BLaER1 treated with 17β-estradiol and CSF1 and Interleukin-3, amounts not matched to agents 10 nM and 100 nM (cell line): Measurements from ENCODE around the gene C2orf74.
"Not testable (repeated sequence)": the region's sequence is repeated elsewhere in the genome, so short reads cannot be mapped to it uniquely, and the experiment has no call there.

Source experiments
- H3K27ac ChIP-seq, 11 experiments: shearing (Covaris generic); formaldehyde crosslinking; 2 replicates each; pipeline ENCODE4 v1.8.1; 2022
- H3K27me3 ChIP-seq, 11 experiments: shearing (Covaris generic); formaldehyde crosslinking; 2 replicates each; pipeline ENCODE4 v1.8.1; 2022
- H3K36me3 ChIP-seq, 11 experiments: shearing (Covaris generic); formaldehyde crosslinking; 2 replicates each; pipeline ENCODE4 v1.8.1; 2022
- H3K4me1 ChIP-seq, 10 experiments: shearing (Covaris generic); formaldehyde crosslinking; 2 replicates each; pipeline ENCODE4 v1.8.1; 2022
- H3K4me2 ChIP-seq, 11 experiments: shearing (Covaris generic); formaldehyde crosslinking; 2 replicates each; pipeline ENCODE4 v1.8.1; 2022
- H3K4me3 ChIP-seq, 10 experiments: shearing (Covaris generic); formaldehyde crosslinking; 2 replicates each; pipeline ENCODE4 v1.8.1; 2022
- H3K9ac ChIP-seq, 11 experiments: shearing (Covaris generic); formaldehyde crosslinking; 2 replicates each; pipeline ENCODE4 v1.8.1; 2022
- H3K9me3 ChIP-seq, 11 experiments: shearing (Covaris generic); formaldehyde crosslinking; replicated peaks in 1 of 11; 2 replicates each; pipeline ENCODE4 v1.8.1; 2022
- H4K20me1 ChIP-seq, 11 experiments: shearing (Covaris generic); formaldehyde crosslinking; 2 replicates each; pipeline ENCODE4 v1.8.1; 2022
- Cebpa-rat ChIP-seq, 11 experiments: shearing (Covaris generic); IDR thresholded peaks; 2 replicates each; pipeline ENCODE4 v1.8.1; 2022

Gene C2orf74

DNA sequence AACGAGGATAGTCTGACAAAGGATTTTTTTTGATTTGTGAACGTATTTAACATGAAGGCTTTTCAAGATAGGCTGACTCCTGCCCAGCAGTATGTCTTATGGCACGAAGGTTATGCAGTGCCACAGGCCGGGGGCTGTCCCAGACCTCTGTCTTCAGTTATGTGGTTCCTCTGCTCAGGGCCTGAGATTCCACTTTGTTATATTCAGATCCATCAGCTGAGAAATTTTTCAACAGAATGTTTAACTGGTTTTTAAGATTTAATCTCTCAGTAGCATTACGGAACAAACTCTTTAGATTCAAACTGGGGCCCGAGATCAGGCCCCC lies 20.0 kb downstream of the C2orf74 start:
- peak overlapping the region; percentile 36 to 77 (median 72); a peak in 18 of 20 replicates for H3K4me3 ChIP-seq
- peak overlapping the region in 10 of 11 experiments; percentile 14 to 98 (median 97); a peak in 17 of 22 replicates for H3K27ac ChIP-seq
- no peak for TF ChIP-seq Cebpa-rat (IDR thresholded peaks at IDR 0.05)
- H3K9ac ChIP-seq: peak overlapping the region; percentile 82 to 98 (median 96)
- no peaks in the 10 kb centered on the region; a peak in 1 of 22 replicates for H3K9me3 ChIP-seq
- H3K4me2 ChIP-seq: peak overlapping the region; percentile 94 to 99 (median 97)
- no peaks in the 10 kb centered on the region for H3K27me3 ChIP-seq
- peaks cover 48 to 51% (median 50%) of the 10 kb centered on the region in 10 experiments for H3K4me1 ChIP-seq
- H3K36me3 ChIP-seq: peaks cover 50 to 74% (median 63%) of the 10 kb centered on the region in 11 experiments
- H4K20me1 ChIP-seq: peaks cover 3 to 65% (median 47%) of the 10 kb centered on the region in 11 experiments; a peak in 17 of 22 replicates

- peaks cover 68 to 92% (median 81%) of the 10 kb centered on the region in 11 experiments for H3K36me3 ChIP-seq
- H3K27me3 ChIP-seq: no peaks in the 10 kb centered on the region
- H3K4me1 ChIP-seq: peaks cover 40% of the 10 kb centered on the region in 10 experiments
- H3K9me3 ChIP-seq: no peaks in the 10 kb centered on the region; a peak in 1 of 22 replicates
- H3K27ac ChIP-seq: no peak overlapping the region
- no peak overlapping the region for H3K4me3 ChIP-seq
- H4K20me1 ChIP-seq: peaks cover 3 to 73% (median 56%) of the 10 kb centered on the region in 11 experiments; a peak in 18 of 22 replicates
- no peak overlapping the region for H3K9ac ChIP-seq
- no peak for TF ChIP-seq Cebpa-rat (IDR thresholded peaks at IDR 0.05)
- no peak overlapping the region for H3K4me2 ChIP-seq
Observed at GRCh38 chr2:61183795-61184194, 21.8 kb downstream of the C2orf74 start.

DNA sequence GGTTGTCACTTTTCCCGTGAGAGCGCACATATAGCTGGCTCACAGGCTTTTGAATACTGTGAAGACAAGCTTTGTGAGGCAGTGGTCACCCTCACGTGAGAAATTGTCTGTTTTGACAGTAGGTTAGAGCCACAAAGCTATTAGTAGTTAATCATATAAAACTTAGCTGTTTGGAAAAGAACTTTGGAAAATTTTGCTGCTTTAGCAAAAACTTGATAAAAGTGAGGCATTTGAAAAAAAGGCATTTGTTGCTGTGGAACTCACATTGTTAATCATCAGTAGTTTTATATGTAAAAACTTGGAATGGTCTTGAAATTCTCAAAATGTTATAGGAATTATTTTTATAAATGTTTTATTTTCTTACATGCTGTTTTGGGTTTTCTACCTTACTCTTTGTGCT lies 22.3 kb downstream of the C2orf74 start:
- peaks cover 73 to 97% (median 85%) of the 10 kb centered on the region in 11 experiments for H3K36me3 ChIP-seq
- H3K9me3 ChIP-seq: no peaks in the 10 kb centered on the region; a peak in 1 of 22 replicates
- no peak overlapping the region for H3K4me2 ChIP-seq
- no peak overlapping the region for H3K4me3 ChIP-seq
- no peak overlapping the region for H3K27ac ChIP-seq
- TF ChIP-seq Cebpa-rat (IDR thresholded peaks at IDR 0.05): no peak
- H3K9ac ChIP-seq: no peak overlapping the region
- peaks cover 2 to 74% (median 58%) of the 10 kb centered on the region in 11 experiments; a peak in 18 of 22 replicates for H4K20me1 ChIP-seq
- H3K4me1 ChIP-seq: peaks cover 35% of the 10 kb centered on the region in 10 experiments
- no peaks in the 10 kb centered on the region for H3K27me3 ChIP-seq

GRCh38 chr2:61185231-61185728 lies 23.3 kb downstream of the C2orf74 start:
- H3K4me1 ChIP-seq: peaks cover 25% of the 10 kb centered on the region in 10 experiments
- H3K36me3 ChIP-seq: peaks cover 83 to 99% (median 94%) of the 10 kb centered on the region in 11 experiments
- peaks cover 0 to 64% (median 48%) of the 10 kb centered on the region in 11 experiments; a peak in 18 of 22 replicates for H4K20me1 ChIP-seq
- no peaks in the 10 kb centered on the region for H3K27me3 ChIP-seq
- no peak overlapping the region for H3K4me2 ChIP-seq
- no peak overlapping the region for H3K4me3 ChIP-seq
- no peak overlapping the region for H3K9ac ChIP-seq
- H3K9me3 ChIP-seq: no peaks in the 10 kb centered on the region; a peak in 1 of 22 replicates
- no peak for TF ChIP-seq Cebpa-rat (IDR thresholded peaks at IDR 0.05)
- no peak overlapping the region for H3K27ac ChIP-seq

GRCh38 chr2:61187085-61187484 lies 25.1 kb downstream of the C2orf74 start:
- Histone ChIP-seq H3K4me2 (no peak overlapping the region), H3K27ac (no peak overlapping the region), H3K4me3 (no peak overlapping the region), H3K27me3 (no peaks in the 10 kb centered on the region), H3K9me3 (no peaks in the 10 kb centered on the region; a peak in 1 of 22 replicates), H3K9ac (no peak overlapping the region), H3K36me3 (peaks cover 96 to 100% (median 99%) of the 10 kb centered on the region in 11 experiments), H4K20me1 (peaks cover 0 to 46% (median 33%) of the 10 kb centered on the region in 11 experiments; a peak in 17 of 22 replicates), H3K4me1 (peaks cover 7% of the 10 kb centered on the region in 10 experiments)
- TF ChIP-seq Cebpa-rat (IDR thresholded peaks at IDR 0.05): no peak

DNA sequence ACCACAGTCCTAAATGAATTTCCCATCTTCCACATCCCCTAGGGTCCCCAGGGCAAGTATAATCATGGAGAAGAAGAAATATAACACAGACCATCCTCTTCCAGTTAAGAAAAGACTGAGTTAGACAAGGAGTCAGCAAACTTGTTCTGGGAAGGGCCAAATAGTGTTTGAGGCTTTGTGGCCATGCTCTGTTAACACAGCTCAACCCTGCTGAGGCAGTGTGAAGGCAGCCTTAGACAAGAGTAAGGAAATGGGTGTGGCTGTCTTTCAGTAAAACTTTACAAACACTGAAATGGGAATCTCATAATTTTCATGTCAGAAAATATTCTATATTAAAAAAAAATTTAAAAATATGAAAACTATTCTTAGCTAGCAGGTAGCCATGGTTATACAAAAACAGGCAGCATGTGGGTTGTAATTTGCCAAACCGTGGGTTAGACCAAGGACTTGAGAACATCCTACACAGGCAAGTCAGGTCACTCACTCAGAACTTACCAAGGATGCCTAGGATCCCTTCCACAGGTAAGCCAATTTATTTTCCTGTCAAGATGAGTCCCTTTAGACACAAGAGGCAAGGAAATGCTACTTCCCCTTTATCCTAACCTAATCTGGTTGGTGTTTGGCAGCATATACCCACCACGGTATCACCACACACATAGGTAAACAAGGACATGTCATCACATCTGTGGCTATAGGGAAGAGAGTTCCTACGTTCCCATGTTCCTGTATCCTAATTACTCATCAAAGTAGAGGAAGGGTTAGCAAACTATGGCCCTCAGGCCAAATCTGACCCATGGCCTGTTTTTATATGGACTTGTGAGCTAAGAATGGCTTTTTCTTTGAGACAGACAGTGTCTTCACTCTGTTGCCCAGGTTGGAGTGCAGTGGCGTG lies 31.9 kb downstream of the C2orf74 start:
- Histone ChIP-seq H3K4me1 (peaks cover 0 to 12% (median 0%) of the 10 kb centered on the region in 10 experiments; a peak in 5 of 20 replicates), H3K27ac (no peak overlapping the region), H3K4me3 (no peak overlapping the region), H3K9ac (no peak overlapping the region), H3K4me2 (peak overlapping the region in 1 of 11 experiments; percentile 18; a peak in 1 of 22 replicates), H3K36me3 (peaks cover 74 to 98% (median 95%) of the 10 kb centered on the region in 11 experiments), H3K27me3 (no peaks in the 10 kb centered on the region), H3K9me3 (no peaks in the 10 kb centered on the region), H4K20me1 (peaks cover 0 to 15% (median 0%) of the 10 kb centered on the region in 11 experiments; a peak in 2 of 22 replicates)
- no peak for TF ChIP-seq Cebpa-rat (IDR thresholded peaks at IDR 0.05)

GRCh38 chr2:61194646-61195045 lies 32.7 kb downstream of the C2orf74 start:
- not testable (repeated sequence) for H3K27me3 ChIP-seq, H3K9me3 ChIP-seq, H3K27ac ChIP-seq, H3K4me2 ChIP-seq, H3K9ac ChIP-seq, H3K4me3 ChIP-seq
- H3K4me1 ChIP-seq: peaks cover 0 to 12% (median 0%) of the 10 kb centered on the region in 10 experiments; a peak in 5 of 20 replicates
- H3K36me3 ChIP-seq: peaks cover 73 to 98% (median 95%) of the 10 kb centered on the region in 11 experiments
- peaks cover 0 to 15% (median 0%) of the 10 kb centered on the region in 11 experiments; a peak in 1 of 22 replicates for H4K20me1 ChIP-seq

GRCh38 chr2:61196671-61197070 lies 34.7 kb downstream of the C2orf74 start:
- Histone ChIP-seq H3K9me3 (no peaks in the 10 kb centered on the region), H3K36me3 (peaks cover 73 to 99% (median 95%) of the 10 kb centered on the region in 11 experiments), H3K27ac (no peak overlapping the region), H3K4me3 (no peak overlapping the region), H4K20me1 (peaks cover 0 to 11% (median 0%) of the 10 kb centered on the region in 11 experiments; a peak in 1 of 22 replicates), H3K4me2 (no peak overlapping the region), H3K4me1 (peaks cover 0 to 12% (median 0%) of the 10 kb centered on the region in 10 experiments; a peak in 5 of 20 replicates), H3K27me3 (no peaks in the 10 kb centered on the region), H3K9ac (no peak overlapping the region)
- no peak for TF ChIP-seq Cebpa-rat (IDR thresholded peaks at IDR 0.05)

DNA sequence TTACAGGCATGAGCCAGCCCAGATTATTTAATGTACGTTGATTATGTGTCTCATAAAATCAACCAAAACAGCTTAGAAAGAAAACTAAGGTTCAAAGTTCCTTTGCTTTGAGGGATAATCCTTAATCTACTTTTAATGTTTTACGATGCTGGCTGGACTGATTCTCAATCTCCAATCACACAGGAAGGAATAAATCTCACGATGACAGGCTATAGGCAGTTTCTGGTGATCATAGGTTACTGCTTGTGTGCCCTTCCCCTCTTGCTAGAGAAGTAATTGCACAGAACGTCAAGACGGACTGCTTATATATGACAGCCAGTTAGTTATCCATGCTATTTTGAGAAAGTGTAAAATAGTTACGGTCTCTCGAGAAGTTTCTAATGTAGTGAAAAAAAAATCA lies 43.1 kb downstream of the C2orf74 start:
- Histone ChIP-seq H4K20me1 (no peaks in the 10 kb centered on the region), H3K27ac (no peak overlapping the region), H3K9me3 (no peaks in the 10 kb centered on the region), H3K27me3 (no peaks in the 10 kb centered on the region), H3K4me2 (no peak overlapping the region), H3K9ac (no peak overlapping the region), H3K4me3 (no peak overlapping the region), H3K36me3 (peaks cover 92 to 100% (median 98%) of the 10 kb centered on the region in 11 experiments), H3K4me1 (no peaks in the 10 kb centered on the region)
- no peak for TF ChIP-seq Cebpa-rat (IDR thresholded peaks at IDR 0.05)
